HCT116 (cell line): ENCODE data around the gene KANK4.

Experiments used
- EZH2 ChIP-seq: fragments of 200-600 bp; sonication (generic); IDR thresholded peaks from 2 replicates; pipeline ENCODE4 v1.6.1; 2017; ENCODE audit warnings: antibody characterized with exemption, mixed run types
- FOSL1 ChIP-seq: IDR thresholded peaks from 2 replicates; pipeline ENCODE4 v1.6.1; 2012; ENCODE audit warnings: low read depth
- POLR2A ChIP-seq: IDR thresholded peaks from 2 replicates; pipeline ENCODE4 v1.7.0; 2011; ENCODE audit warnings: borderline replicate concordance; ENCODE audit not compliant: insufficient read depth, insufficient read length; ENCODE audit errors: extremely low read depth
- POLR2AphosphoS5 ChIP-seq: IDR thresholded peaks from 2 replicates; pipeline ENCODE4 v1.6.1; 2011; ENCODE audit warnings: mild to moderate bottlenecking, low read depth, low read length, moderate library complexity
- SIN3A ChIP-seq: IDR thresholded peaks from 2 replicates; pipeline ENCODE4 v1.6.1; 2012; ENCODE audit warnings: low read depth
- SP1 ChIP-seq: IDR thresholded peaks from 2 replicates; pipeline ENCODE4 v1.6.1; 2012; ENCODE audit warnings: low read depth
- SRF ChIP-seq: IDR thresholded peaks from 2 replicates; pipeline ENCODE4 v1.6.1; 2012; ENCODE audit warnings: low read depth
- TCF7L2 ChIP-seq: IDR thresholded peaks from 2 replicates; pipeline ENCODE4 v1.7.0; 2011; ENCODE audit warnings: borderline replicate concordance, inconsistent platforms; ENCODE audit not compliant: insufficient read depth, insufficient read length; ENCODE audit errors: extremely low read depth
- ZNF274 ChIP-seq: fragments of 200-500 bp; sonication (Bioruptor generic); IDR thresholded peaks from 2 replicates; pipeline ENCODE4 v1.6.1; 2014; ENCODE audit warnings: mild to moderate bottlenecking, low read depth, low read length, inconsistent platforms
- TF ChIP-seq, protein P1 (sequence below), 3 experiments: fragments of 200-600 bp in 1 of 3; sonication (generic) in 1 of 3; IDR thresholded peaks in 2 of 3; conservative IDR thresholded peaks in 1 of 3; 2 replicates each; pipeline ENCODE4 v1.5.1; 2012 to 2017; ENCODE audit warnings: low read depth in 2 of 3, low read length in 2 of 3, antibody characterized with exemption in 1 of 3, borderline replicate concordance in 1 of 3, control low read depth in 1 of 3, mild to moderate bottlenecking in 1 of 3, mixed read lengths in 1 of 3, mixed run types in 1 of 3, moderate library complexity in 1 of 3; ENCODE audit not compliant: insufficient read depth in 1 of 3
- TF ChIP-seq, protein P2 (sequence below): IDR thresholded peaks from 2 replicates; pipeline ENCODE4 v1.6.1; 2012

DNA sequence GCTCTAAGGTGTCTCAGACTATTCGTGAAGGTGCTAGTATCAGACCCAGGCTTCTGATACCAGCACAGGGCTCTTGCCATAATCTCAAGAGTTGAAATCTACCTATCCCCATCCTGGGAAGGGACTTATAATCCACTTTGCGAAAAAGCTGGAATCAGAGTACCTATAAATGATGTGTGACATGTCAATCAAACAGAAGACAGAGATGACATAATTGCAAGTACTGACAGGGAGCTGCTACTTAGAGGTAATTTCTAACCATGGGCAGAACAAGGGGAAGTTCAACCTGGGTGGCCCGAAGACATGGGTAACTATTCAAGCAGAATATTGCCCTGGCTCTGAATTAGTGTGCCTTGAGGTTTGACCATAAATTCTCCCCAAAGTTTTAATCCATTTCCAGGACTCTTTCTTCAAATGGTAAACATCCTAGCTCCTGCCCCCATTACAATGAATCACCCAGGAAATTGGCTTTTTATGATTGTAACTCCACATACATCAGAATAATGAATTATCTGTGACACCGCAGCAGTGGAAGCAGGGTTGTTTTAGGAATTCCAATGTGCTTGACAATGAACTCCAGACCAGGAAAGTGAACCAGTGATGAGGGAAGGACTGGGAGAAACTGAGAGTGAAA, 37.2 kb downstream of the KANK4 start:
- no peak for TF ChIP-seq SIN3A
- TF ChIP-seq, protein P1, sequence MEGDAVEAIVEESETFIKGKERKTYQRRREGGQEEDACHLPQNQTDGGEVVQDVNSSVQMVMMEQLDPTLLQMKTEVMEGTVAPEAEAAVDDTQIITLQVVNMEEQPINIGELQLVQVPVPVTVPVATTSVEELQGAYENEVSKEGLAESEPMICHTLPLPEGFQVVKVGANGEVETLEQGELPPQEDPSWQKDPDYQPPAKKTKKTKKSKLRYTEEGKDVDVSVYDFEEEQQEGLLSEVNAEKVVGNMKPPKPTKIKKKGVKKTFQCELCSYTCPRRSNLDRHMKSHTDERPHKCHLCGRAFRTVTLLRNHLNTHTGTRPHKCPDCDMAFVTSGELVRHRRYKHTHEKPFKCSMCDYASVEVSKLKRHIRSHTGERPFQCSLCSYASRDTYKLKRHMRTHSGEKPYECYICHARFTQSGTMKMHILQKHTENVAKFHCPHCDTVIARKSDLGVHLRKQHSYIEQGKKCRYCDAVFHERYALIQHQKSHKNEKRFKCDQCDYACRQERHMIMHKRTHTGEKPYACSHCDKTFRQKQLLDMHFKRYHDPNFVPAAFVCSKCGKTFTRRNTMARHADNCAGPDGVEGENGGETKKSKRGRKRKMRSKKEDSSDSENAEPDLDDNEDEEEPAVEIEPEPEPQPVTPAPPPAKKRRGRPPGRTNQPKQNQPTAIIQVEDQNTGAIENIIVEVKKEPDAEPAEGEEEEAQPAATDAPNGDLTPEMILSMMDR (IDR thresholded peaks at IDR 0.05 in 2 of 3, conservative IDR thresholded peaks at IDR 0.05 in 1 of 3; ENCODE audit: borderline replicate concordance in 1 of 3, insufficient read depth in 1 of 3, low read depth in 2 of 3, low read length in 2 of 3): no peak
- no peak for TF ChIP-seq SP1
- TF ChIP-seq POLR2A: no peak
- no peak for TF ChIP-seq EZH2
- no peak for TF ChIP-seq TCF7L2
- TF ChIP-seq FOSL1: no peak
- no peak for TF ChIP-seq SRF
- TF ChIP-seq POLR2AphosphoS5: no peak
- no peak for TF ChIP-seq ZNF274
- TF ChIP-seq, protein P2, sequence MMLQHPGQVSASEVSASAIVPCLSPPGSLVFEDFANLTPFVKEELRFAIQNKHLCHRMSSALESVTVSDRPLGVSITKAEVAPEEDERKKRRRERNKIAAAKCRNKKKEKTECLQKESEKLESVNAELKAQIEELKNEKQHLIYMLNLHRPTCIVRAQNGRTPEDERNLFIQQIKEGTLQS: no peak
